IMR-90 (cell line): ENCODE data around the gene ASB1.

Experiments
- BHLHE40 ChIP-seq: fragments of 150-350 bp; IDR thresholded peaks from 2 replicates; pipeline ENCODE4 v1.6.1; 2016; ENCODE audit warnings: mild to moderate bottlenecking, low read depth, low read length
- CEBPB ChIP-seq: IDR thresholded peaks from 2 replicates; pipeline ENCODE4 v1.6.1; 2012; ENCODE audit warnings: low read depth, low read length, improper control_type of control experiment
- CHD1 ChIP-seq: IDR thresholded peaks from 2 replicates; pipeline ENCODE4 v1.6.1; 2012; ENCODE audit warnings: low read depth, low read length, improper control_type of control experiment
- CTCF ChIP-seq: conservative IDR thresholded peaks from 2 replicates; pipeline ENCODE4 v1.5.1; 2012; ENCODE audit warnings: mild to moderate bottlenecking, low read depth, low read length, improper control_type of control experiment
- FOS ChIP-seq: fragments of 150-350 bp; IDR thresholded peaks from 2 replicates; pipeline ENCODE4 v1.6.1; 2016; ENCODE audit warnings: low read depth, low read length
- MXI1 ChIP-seq: IDR thresholded peaks from 2 replicates; pipeline ENCODE4 v1.6.1; 2012; ENCODE audit warnings: low read depth, mild to moderate bottlenecking, low read length, moderate library complexity, borderline replicate concordance
- NFE2L2 ChIP-seq: fragments of 150-350 bp; IDR thresholded peaks from 2 replicates; pipeline ENCODE4 v1.6.1; 2016; ENCODE audit warnings: low read depth, mild to moderate bottlenecking, low read length
- POLR2A ChIP-seq: IDR thresholded peaks from 2 replicates; pipeline ENCODE4 v1.6.1; 2012; ENCODE audit warnings: mild to moderate bottlenecking, low read depth, low read length
- RAD21 ChIP-seq: IDR thresholded peaks from 2 replicates; pipeline ENCODE4 v1.6.1; 2012; ENCODE audit warnings: low read length, improper control_type of control experiment
- RFX5 ChIP-seq: IDR thresholded peaks from 2 replicates; pipeline ENCODE4 v1.8.0; 2012; ENCODE audit warnings: low read depth, mild to moderate bottlenecking, low read length, moderate library complexity
- SMC3 ChIP-seq: fragments of 150-350 bp; IDR thresholded peaks from 2 replicates; pipeline ENCODE4 v1.6.1; 2016; ENCODE audit warnings: low read depth, mild to moderate bottlenecking, antibody characterized with exemption, low read length, moderate library complexity
- USF2 ChIP-seq: fragments of 150-350 bp; IDR thresholded peaks from 2 replicates; pipeline ENCODE4 v1.6.1; 2017; ENCODE audit warnings: mild to moderate bottlenecking, antibody characterized with exemption, low read length, low read depth

- TF ChIP-seq CTCF (no peak), NFE2L2 (no peak), RFX5 (no peak), POLR2A (peak; percentile 88), CEBPB (0 out of 2 replicates have a peak, but pooled peaks have one; percentile 20), RAD21 (no peak; the same call in 1 of the 2 replicates), SMC3 (no peak), MXI1 (peak; percentile 8; the same call in 1 of the 2 replicates), USF2 (0 out of 2 replicates have a peak, but pooled peaks have one; percentile 1), CHD1 (0 out of 2 replicates have a peak, but pooled peaks have one; percentile 25), BHLHE40 (peak; percentile 46), FOS (no peak)
These were observed at the start of gene ASB1 for GRCh38 chr2:238426568-238427434.
